Coronary artery (tissue), 2 donors: ENCODE measurements around the gene OBSCN.

Source experiments
- DNase-seq: peaks from one replicate; pipeline ENCODE4 v3.0.0-alpha.2; 2017; ENCODE audit warnings: low spot score
- H3K27ac ChIP-seq, 2 donors: fragments of 200-600 bp; sonication (generic); one replicate each; pipeline ENCODE4 v1.5.1; 2016 to 2019
- H3K4me3 ChIP-seq: fragments of 200-600 bp; sonication (generic); 2 replicates; pipeline ENCODE4 v1.5.1; 2016; ENCODE audit warnings: mild to moderate bottlenecking, moderate library complexity
- TF ChIP-seq, protein P1 (sequence below): fragments of 200-600 bp; sonication (generic); IDR thresholded peaks from one replicate; pipeline ENCODE4 v1.5.1; 2019; ENCODE audit warnings: antibody characterized with exemption

The OBSCN gene

DNA sequence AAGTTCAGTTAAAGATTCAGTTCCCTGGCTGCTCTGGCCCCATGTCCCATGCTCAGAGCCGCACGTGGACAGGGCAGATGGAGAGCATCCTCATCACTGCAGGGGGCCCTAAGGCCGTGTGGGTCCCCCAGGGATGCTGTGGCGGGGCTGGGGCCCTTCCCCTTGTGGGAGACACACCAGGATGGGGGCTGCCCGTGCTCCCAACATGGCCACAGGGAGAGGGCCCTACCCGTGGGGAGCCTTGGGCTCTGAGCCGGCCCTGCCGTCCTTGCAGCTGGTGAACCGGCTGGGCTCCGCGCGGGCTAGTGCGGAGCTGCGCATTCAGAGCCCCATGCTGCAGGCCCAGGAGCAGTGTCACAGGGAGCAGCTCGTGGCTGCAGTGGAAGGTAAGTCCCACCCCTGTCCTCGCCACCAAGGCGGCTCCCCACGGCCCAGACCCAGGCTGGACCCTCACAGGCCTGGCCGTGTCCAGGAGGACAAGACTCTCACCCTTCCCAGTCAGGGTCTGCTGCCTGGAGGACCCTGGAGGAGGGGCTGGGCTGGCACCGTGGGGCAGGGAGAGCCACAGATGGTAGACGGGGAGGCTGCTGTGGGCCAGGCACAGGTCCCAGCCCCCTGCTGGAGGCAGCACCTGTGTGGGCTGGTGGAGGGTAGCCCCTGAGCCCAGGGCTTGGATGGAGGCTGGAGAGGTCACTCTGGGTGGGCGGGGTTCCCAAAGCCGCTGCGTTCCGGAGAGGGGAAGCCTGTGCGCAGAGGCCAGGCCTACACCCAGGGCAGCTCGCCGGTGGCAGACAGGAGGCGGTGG, 145.0 kb downstream of the OBSCN start:
- TF ChIP-seq, protein P1, sequence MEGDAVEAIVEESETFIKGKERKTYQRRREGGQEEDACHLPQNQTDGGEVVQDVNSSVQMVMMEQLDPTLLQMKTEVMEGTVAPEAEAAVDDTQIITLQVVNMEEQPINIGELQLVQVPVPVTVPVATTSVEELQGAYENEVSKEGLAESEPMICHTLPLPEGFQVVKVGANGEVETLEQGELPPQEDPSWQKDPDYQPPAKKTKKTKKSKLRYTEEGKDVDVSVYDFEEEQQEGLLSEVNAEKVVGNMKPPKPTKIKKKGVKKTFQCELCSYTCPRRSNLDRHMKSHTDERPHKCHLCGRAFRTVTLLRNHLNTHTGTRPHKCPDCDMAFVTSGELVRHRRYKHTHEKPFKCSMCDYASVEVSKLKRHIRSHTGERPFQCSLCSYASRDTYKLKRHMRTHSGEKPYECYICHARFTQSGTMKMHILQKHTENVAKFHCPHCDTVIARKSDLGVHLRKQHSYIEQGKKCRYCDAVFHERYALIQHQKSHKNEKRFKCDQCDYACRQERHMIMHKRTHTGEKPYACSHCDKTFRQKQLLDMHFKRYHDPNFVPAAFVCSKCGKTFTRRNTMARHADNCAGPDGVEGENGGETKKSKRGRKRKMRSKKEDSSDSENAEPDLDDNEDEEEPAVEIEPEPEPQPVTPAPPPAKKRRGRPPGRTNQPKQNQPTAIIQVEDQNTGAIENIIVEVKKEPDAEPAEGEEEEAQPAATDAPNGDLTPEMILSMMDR = no peak
- no peak overlapping the region for H3K27ac ChIP-seq
- DNase-seq = no peak
- H3K4me3 ChIP-seq = no peak overlapping the region

DNA sequence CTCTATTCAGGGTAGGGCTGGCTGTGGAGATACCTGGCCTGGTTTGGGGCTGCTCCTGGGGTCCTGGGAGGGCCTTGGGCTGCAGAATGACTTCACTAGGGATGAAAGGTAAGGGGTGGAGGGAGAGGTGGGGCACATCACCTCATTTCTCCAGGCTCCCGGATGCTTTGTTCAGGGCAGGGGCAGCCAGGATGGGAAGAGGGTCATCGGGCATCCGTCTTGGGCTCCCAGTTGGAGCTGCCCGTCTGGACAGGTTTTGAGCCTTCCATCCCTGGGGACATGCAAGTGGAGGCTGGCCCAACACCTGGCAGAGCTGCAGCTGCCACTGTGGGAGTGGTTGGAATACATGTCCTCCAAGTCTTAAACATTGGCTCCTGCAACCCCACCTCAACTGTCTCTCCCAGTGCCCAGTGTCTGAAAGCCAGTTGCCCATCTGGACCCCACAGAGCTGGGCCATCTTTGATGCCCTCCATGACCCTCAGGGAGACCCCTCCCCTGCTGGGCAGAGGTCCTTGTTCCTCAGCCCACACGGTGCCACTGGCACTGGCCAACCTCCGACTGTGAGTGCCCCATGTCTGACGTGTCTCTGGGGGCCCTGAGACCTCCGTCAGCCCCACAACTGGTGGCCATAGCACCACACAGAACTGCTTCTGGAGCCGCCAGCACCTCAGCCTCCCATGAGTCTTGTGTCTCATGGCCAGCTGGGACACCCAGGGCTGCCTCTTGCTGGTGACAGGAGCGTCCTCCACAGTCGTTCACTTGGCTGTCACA, 145.9 kb downstream of the OBSCN start:
- TF ChIP-seq, protein P1 = no peak
- no peak for DNase-seq
- Histone ChIP-seq H3K4me3 (no peak overlapping the region), H3K27ac (no peak overlapping the region)

DNA sequence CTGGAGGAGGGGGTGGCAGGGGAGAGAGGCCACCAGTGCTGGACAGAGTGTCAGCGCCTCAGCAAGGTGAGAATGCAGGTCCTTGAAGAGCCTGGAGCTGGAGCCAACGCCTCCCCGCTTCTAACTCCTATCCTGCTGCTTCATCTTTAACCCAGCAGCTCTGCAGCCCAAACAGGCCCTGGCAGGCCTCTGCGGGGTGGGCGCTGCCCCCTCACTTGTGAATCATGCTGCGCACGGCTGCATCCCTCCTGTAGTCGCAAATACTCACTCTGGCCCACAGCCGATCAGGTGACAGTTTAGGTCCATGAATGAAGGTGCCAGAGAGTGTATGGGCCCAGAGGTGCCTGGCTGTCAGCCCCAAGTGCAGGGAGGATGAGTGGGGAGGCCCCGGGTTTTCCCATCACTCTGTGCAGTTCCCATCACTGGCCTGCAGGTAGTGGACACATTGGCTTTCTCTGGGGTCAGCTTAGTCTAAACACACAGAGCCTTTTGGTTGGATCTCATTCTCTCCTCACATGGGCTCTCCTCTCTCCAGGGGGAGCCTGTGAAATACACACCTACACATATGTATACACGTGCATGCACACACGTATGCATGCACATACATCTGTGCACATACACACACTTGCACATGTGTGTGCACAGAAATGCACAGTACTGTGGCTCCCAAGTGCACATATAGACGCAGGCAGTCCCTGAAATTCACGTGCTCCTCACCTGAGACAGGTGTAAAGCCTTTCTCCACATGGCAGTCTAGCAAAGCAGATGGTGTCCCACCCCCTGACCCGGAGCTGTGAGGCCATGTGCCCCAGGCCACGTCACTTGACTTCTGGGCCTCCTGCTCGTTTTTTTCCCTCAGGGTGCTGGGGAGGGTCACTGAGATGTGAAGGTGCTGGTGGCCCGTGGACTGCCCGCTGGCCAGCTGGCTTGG, 146.8 kb downstream of the OBSCN start:
- Histone ChIP-seq H3K27ac (no peak overlapping the region), H3K4me3 (no peak overlapping the region)
- TF ChIP-seq, protein P1 = no peak
- DNase-seq = no peak

DNA sequence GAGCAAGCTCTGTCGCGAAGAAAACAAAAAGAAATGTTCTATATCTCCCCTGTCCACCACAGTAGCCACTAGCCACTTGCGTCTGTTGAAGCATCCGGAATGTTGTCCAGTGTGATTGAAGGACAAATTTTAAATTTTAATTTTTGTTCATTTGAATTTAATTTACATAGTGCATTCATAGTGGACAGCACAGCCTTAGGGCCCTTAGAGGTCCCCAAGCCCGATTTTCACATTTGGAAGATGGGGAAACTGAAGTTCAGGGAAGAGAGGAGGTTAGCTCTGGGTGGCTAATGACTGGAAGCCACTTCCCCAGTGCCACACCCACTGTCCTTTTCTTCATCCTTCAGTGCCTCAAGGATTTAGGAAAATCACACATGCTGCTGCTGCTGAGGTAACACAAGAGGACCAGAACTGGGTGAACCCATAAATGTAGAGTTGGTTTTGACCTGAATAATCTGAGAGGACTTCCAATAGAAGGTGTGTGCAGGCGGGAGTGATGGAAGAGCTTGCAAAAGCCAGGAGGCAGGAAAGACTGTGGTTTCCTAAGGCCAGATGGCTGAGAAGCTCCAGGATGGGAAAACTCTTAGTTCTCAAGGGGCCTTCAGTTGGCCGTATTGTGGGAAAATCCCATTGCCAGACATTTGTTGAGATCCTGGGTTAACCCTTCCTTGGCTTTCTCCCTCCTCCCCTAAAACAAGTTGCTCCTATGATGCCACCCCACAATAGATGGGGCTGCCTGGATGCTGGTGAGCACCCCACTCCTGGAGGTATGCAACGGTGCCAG, 149.2 kb downstream of the OBSCN start:
- no peak overlapping the region for H3K27ac ChIP-seq
- no peak for DNase-seq
- no peak overlapping the region for H3K4me3 ChIP-seq
- TF ChIP-seq, protein P1 = no peak

DNA sequence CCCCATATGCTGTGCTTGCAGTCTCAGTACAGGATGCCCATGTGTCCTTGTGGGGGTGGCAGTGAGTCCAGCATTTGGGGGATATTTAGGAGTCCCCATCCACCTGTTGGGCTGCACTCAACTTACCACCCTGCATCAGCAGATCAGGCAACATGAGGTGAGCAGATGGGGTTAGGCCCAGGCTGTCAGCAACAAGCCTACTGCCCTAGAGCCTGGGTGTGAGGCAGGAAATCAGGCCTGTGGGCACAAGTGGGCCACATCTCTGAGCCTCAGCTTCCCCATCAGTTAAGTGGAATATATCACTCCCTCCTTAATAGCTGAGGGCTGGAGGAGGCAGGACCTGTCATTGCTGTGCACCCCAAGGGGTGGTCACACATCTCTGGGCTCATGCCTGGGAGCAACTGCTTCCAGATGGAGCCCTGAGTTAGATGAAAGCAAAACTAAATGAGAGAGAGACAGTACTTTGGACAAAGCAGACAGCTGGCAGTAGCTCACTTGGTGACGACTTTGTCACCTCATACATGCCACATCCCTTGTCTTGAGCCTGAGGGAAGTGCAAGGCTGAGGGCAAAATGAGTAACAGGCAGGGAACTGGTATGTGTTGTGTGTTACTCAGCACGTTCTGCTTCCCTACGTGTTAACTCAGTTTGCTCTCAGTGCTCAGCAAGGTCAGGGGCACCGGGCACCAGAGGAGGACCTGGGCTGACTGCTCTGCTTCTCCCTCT, 150.4 kb downstream of the OBSCN start:
- DNase-seq = no peak
- H3K4me3 ChIP-seq = no peak overlapping the region
- TF ChIP-seq, protein P1 = no peak
- no peak overlapping the region for H3K27ac ChIP-seq
